Measurements from ENCODE around the gene ARMC2. TPM values are rescaled to one million over a fixed set of nuclear protein-coding genes. Genes with fewer than 3 reads are reported as not detected.

The ARMC2 gene
- total and polyA plus RNA-seq, 2 donors (not counting 3 experiments of a cell fraction or from before 2014, with no cell fraction given) = 1.7 to 3.7 TPM

GRCh38 chr6:109002051-109002697, 154.0 kb downstream of the ARMC2 start:
- no peaks in the 10 kb centered on the region for H3K27me3 ChIP-seq (ENCODE audit: control insufficient read depth in 2 of 2, insufficient read depth in 2 of 2, low read length in 2 of 2)
- TF ChIP-seq MAX (IDR thresholded peaks at IDR 0.05; ENCODE audit: insufficient read depth, insufficient read length) (no peak), JUN (IDR thresholded peaks at IDR 0.05; ENCODE audit: borderline replicate concordance, insufficient read depth, insufficient read length, low read depth) (no peak), MYC (IDR thresholded peaks at IDR 0.05; ENCODE audit: low read depth, low read length) (no peak), POLR2AphosphoS5 (IDR thresholded peaks at IDR 0.05; ENCODE audit: insufficient read depth, low read depth, low read length) (no peak), GATA2 (IDR thresholded peaks at IDR 0.05; ENCODE audit: insufficient read depth, insufficient read length, low read depth, low read length) (no peak), POLR2A (IDR thresholded peaks at IDR 0.05; ENCODE audit: low read depth, low read length) (no peak), EZH2 (IDR thresholded peaks at IDR 0.05; ENCODE audit: borderline replicate concordance, low read depth, low read length, severe bottlenecking) (no peak), FOS (IDR thresholded peaks at IDR 0.05; ENCODE audit: borderline replicate concordance, insufficient read depth, low read length) (no peak)
- TF ChIP-seq, protein P1, sequence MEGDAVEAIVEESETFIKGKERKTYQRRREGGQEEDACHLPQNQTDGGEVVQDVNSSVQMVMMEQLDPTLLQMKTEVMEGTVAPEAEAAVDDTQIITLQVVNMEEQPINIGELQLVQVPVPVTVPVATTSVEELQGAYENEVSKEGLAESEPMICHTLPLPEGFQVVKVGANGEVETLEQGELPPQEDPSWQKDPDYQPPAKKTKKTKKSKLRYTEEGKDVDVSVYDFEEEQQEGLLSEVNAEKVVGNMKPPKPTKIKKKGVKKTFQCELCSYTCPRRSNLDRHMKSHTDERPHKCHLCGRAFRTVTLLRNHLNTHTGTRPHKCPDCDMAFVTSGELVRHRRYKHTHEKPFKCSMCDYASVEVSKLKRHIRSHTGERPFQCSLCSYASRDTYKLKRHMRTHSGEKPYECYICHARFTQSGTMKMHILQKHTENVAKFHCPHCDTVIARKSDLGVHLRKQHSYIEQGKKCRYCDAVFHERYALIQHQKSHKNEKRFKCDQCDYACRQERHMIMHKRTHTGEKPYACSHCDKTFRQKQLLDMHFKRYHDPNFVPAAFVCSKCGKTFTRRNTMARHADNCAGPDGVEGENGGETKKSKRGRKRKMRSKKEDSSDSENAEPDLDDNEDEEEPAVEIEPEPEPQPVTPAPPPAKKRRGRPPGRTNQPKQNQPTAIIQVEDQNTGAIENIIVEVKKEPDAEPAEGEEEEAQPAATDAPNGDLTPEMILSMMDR (IDR thresholded peaks at IDR 0.05; ENCODE audit: extremely low read depth in 1 of 2, insufficient read depth in 1 of 2, low read depth in 1 of 2, low read length in 2 of 2) = no peak
- H3K9me1 ChIP-seq (replicated peaks; ENCODE audit: control insufficient read depth, extremely low read depth, insufficient read depth, low read length) = no peaks in the 10 kb centered on the region
- no peak for DNase-seq (ENCODE audit: low read depth, low spot score)
- H4K20me1 ChIP-seq (replicated peaks; ENCODE audit: control insufficient read depth, extremely low read depth, insufficient read depth, low read length) = peaks cover 2% of the 10 kb centered on the region
- H3K4me3 ChIP-seq (replicated peaks in 1 of 3; ENCODE audit: insufficient read depth in 1 of 3, low read depth in 1 of 3, low read length in 3 of 3) = no peak overlapping the region
- H3K79me2 ChIP-seq (ENCODE audit: control insufficient read depth, insufficient read depth, low read length) = peaks cover 6% of the 10 kb centered on the region
- no peak for FAIRE-seq
- H3K9me3 ChIP-seq (replicated peaks; ENCODE audit: control insufficient read depth, insufficient read depth, low read length) = no peaks in the 10 kb centered on the region
- ChIA-PET CTCF (no interaction called here), POLR2A (interaction anchor here (0.6 kb wide), 1 partner anchor 14 kb away, joined by 8 read pairs; no protein-coding TSS in a partner anchor)
- dilution Hi-C loops (cut with MboI; ENCODE audit: extremely low pct_ligation_motif_present, low sequenced_read_pairs) = no loop called here
- H3K9ac ChIP-seq (replicated peaks; ENCODE audit: extremely low read depth, insufficient read depth, low read length) = no peak overlapping the region
- H3K4me2 ChIP-seq (ENCODE audit: insufficient read depth, low read length) = no peak overlapping the region
- no peaks in the 10 kb centered on the region for H3K4me1 ChIP-seq (ENCODE audit: control insufficient read depth, extremely low read depth, insufficient read depth, low read length)
- intact Hi-C loops (cut with micrococcal nuclease) = no loop called here
- BruUV-seq (replicated peaks) = no TSS peak
- H2AFZ ChIP-seq (ENCODE audit: low read depth, low read length) = no peak overlapping the region
- H3K36me3 ChIP-seq (ENCODE audit: control insufficient read depth in 2 of 2, extremely low read depth in 1 of 2, insufficient read depth in 2 of 2, low read length in 2 of 2) = peaks cover 0 to 4% of the 10 kb centered on the region in 2 experiments
- no peak overlapping the region for H3K27ac ChIP-seq (ENCODE audit: insufficient read depth, low read depth, low read length)
